ENCODE measurements around the gene ARHGAP27. TPM values are rescaled to one million over a fixed set of nuclear protein-coding genes. Genes with fewer than 3 reads are reported as not detected.
A peak's percentile ranks its signal among the peaks of the same experiment; 100 is the strongest.
"Not testable (repeated sequence)": the region's sequence is repeated elsewhere in the genome, so short reads cannot be mapped to it uniquely, and the experiment has no call there.

ARHGAP27 gene
- total and polyA plus RNA-seq, 2 experiments from 2014 or later: 5.6 to 17.7 TPM

DNA sequence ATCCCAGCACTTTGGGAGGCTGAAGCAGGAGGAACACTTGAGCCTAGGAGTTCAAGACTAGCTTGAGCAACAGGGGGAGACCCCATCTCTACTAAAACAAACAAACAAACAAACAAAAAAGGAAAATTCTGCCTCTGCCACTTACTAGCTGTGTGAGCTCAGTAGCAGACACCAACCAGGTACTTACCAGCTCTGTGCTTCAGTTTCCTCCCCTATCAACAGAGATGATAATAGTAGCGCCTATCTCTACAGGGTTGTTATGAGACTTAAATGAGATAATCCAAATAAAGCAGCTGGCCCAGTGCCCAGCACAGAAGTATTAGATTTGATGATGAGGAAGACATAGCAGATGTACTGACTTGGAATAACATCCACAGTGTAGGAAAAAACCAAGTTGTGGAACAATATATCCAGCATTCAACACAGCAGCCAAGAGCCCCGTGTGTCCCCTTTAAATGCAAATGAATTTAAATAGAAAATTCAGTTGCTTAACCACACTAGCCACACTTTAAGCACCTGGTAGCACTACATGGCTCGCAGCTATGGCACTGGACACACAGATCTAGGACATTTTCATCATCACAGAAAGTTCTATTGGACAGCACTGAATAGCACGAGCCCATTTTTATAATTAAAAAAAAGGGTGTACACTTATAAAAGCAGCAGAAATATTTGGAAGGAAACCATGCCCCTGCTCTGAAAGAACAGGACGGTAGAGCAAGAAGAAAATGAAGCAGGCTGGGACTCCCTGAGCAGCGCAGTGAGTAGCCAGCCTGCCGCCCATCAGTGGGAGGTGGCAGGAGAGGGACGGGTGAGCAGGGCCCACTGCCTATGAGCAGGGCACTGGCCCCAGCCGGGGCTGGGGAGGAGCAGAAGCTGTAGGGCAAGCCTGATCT, 19.9 kb upstream of the ARHGAP27 start:
- DNase-seq (ENCODE audit: low read depth in 1 of 2, low spot score in 1 of 2); H3K36me3 ChIP-seq; H3K9me3 ChIP-seq (ENCODE audit: low read depth); H3K4me1 ChIP-seq (ENCODE audit: low read depth); H3K27ac ChIP-seq; H3K4me3 ChIP-seq; H3K27me3 ChIP-seq: not testable (repeated sequence)

DNA sequence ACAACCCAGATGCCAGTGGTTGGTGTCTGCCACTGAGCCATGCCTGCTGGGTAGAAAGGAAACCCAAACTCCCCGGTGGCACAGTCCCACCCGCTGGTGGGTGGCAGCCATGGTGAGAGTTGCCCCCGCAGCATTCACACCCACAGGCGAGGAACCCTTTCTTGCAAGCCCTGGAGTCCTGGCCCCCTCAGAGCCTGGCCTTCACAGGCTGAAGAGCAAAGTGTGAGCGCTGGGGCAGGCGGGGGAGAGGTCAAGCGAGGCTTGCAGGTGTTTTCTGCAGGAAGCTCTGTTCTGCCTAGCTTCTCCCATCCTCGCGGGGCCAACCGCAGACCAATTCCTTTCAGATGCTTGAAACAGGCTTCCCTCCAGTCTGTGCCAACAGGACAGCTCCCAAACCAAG, 19.0 kb upstream of the ARHGAP27 start:
- H3K9me3 ChIP-seq (ENCODE audit: low read depth); H3K4me3 ChIP-seq; DNase-seq (ENCODE audit: low read depth in 1 of 2, low spot score in 1 of 2); H3K36me3 ChIP-seq; H3K4me1 ChIP-seq (ENCODE audit: low read depth); H3K27me3 ChIP-seq; H3K27ac ChIP-seq: not testable (repeated sequence)

DNA sequence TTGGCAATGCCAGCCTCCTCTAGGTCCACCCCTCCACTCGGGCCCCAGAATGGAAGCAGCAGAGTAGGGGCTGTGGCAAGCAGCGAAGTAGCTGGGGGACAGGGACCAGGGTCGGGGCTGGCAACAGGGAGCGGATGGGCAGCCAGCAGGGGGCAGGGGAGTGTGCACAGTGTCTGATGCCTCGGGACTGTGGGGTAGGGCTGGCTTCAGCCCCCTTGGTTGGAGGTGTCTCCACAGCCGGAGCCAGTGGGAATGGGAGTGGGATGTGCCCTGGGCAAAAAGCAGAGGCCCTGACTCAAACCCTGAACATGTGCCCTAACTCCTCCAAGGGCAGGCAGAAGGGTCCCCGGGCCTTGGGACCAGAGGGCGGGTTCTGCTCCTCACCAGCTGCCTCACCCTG, 18.5 kb upstream of the ARHGAP27 start:
- no peaks in the 10 kb centered on the region for H3K27me3 ChIP-seq
- no peaks in the 10 kb centered on the region for H3K36me3 ChIP-seq
- H3K9me3 ChIP-seq (ENCODE audit: low read depth): no peaks in the 10 kb centered on the region
- TF ChIP-seq, protein P1, sequence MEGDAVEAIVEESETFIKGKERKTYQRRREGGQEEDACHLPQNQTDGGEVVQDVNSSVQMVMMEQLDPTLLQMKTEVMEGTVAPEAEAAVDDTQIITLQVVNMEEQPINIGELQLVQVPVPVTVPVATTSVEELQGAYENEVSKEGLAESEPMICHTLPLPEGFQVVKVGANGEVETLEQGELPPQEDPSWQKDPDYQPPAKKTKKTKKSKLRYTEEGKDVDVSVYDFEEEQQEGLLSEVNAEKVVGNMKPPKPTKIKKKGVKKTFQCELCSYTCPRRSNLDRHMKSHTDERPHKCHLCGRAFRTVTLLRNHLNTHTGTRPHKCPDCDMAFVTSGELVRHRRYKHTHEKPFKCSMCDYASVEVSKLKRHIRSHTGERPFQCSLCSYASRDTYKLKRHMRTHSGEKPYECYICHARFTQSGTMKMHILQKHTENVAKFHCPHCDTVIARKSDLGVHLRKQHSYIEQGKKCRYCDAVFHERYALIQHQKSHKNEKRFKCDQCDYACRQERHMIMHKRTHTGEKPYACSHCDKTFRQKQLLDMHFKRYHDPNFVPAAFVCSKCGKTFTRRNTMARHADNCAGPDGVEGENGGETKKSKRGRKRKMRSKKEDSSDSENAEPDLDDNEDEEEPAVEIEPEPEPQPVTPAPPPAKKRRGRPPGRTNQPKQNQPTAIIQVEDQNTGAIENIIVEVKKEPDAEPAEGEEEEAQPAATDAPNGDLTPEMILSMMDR (IDR thresholded peaks at IDR 0.05; ENCODE audit: low read depth, low read length): no peak
- H3K4me1 ChIP-seq (ENCODE audit: low read depth): no peaks in the 10 kb centered on the region
- H3K27ac ChIP-seq: no peak overlapping the region
- no peak for DNase-seq (ENCODE audit: low read depth in 1 of 2, low spot score in 1 of 2)
- no peak overlapping the region for H3K4me3 ChIP-seq

DNA sequence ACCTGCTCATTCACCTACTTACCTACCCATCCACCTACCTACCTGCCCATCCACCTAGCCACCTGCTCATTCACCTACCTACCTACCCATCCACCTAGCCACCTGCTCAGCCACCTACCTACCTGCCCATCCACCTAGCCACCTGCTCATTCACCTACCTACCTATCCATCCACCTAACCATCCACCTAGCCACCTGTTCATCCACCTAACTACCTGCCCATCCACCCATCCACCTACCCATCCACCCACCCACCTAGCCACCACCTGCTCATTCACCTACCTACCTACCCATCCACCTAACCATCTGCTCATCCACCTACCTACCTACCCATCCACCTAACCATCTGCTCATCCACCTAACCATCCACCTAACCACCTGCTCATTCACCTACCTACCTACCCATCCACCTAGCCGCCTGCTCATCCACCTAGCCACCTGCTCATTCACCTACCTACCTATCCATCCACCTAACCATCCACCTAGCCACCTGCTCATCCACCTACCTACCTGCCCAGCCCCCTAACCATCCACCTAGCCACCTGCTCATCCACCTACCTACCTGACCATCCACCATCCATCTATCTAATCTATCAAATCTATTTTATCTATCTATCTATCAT, 17.1 kb upstream of the ARHGAP27 start:
- H3K27me3 ChIP-seq; H3K9me3 ChIP-seq (ENCODE audit: low read depth); H3K36me3 ChIP-seq; H3K4me3 ChIP-seq; H3K4me1 ChIP-seq (ENCODE audit: low read depth); DNase-seq (ENCODE audit: low read depth in 1 of 2, low spot score in 1 of 2); H3K27ac ChIP-seq: not testable (repeated sequence)

DNA sequence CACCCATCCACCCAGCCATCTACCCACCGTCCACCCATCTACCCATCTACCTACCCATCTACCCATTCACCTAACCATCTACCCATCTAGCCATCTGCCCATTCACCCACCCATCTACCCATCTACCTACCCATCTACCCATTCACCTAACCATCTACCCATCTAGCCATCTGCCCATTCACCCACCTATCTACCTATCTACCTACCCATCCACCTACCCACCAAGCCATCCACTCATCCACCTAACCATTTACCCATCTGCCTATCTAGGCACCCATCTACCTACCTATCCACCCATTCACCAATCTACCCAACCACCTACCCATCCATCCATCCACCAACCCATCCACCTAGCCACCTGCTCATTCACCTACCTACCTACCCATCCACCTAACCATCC, 16.6 kb upstream of the ARHGAP27 start:
- not testable (repeated sequence) for DNase-seq (ENCODE audit: low read depth in 1 of 2, low spot score in 1 of 2); H3K9me3 ChIP-seq (ENCODE audit: low read depth); H3K36me3 ChIP-seq; H3K4me3 ChIP-seq; H3K27me3 ChIP-seq; H3K4me1 ChIP-seq (ENCODE audit: low read depth); H3K27ac ChIP-seq

DNA sequence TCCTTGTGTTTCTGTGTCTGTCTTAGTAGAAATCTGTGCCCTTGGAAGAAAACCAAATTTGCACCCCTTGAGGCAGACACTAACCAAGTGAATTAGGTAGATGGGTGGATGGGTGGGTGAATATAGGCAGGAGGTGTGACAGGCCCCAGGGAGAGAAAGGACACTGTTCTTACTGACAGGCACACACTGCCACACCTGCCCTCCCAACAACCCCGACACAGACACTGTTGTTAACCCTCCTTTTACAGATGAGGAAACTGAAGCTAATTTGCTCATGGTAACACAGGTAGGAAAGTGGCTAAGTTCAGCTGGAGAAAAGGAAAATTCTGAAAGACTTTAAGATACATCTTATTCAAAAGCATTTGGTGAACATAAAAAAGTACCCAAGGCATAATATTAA, 15.8 kb upstream of the ARHGAP27 start:
- H3K9me3 ChIP-seq (ENCODE audit: low read depth); H3K36me3 ChIP-seq: not testable (repeated sequence)

DNA sequence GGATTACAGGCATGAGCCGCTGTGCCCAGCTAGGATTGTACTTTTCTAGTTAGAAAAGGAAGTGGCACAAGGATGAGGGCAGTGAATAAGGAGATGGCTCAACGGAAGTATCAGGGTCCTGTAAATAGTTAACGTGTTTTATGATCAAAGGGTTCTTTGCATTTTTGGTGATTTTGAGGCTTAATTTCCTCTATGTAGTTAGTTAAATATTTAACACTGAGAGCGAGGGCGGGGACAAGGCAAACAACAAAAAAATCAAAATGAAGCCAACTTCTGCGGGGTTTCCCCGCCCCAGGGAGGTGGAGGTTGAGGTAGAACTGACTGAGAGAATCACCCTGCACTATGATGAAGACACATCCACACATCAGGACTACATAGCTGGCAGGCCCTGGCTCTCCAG, 15.4 kb upstream of the ARHGAP27 start:
- not testable (repeated sequence) for H3K36me3 ChIP-seq; H3K4me1 ChIP-seq (ENCODE audit: low read depth); H3K27me3 ChIP-seq; H3K9me3 ChIP-seq (ENCODE audit: low read depth); H3K4me3 ChIP-seq; H3K27ac ChIP-seq; DNase-seq (ENCODE audit: low read depth in 1 of 2, low spot score in 1 of 2)

More for the DNA sequence above, 15.8 kb upstream of the ARHGAP27 start:
- not testable (repeated sequence) for H3K27ac ChIP-seq; H3K4me1 ChIP-seq (ENCODE audit: low read depth); DNase-seq (ENCODE audit: low read depth in 1 of 2, low spot score in 1 of 2); H3K4me3 ChIP-seq; H3K27me3 ChIP-seq

DNA sequence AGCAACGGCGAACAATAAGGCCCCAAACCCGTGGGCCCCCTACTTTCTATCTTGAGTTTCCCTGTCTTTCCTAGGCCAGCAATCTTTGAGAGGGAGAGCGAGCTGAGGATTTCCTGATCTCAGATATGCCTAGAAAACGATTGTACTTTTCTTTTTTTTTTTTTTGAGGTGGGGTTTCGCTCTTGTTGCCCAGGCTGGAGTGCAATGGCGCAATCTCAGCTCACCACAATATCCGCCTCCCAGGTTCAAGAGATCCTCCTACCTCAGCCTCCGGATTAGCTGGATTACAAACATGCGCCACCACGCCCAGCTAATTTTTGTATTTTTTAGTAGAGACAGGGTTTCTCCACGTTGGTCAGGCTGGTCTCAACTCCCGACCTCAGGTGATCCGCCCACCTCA, 15.0 kb upstream of the ARHGAP27 start:
- peak in 1 of 2 donors; percentile 41 for DNase-seq (ENCODE audit: low read depth in 1 of 2, low spot score in 1 of 2)
- H3K27me3 ChIP-seq; H3K36me3 ChIP-seq; H3K27ac ChIP-seq; H3K4me3 ChIP-seq; H3K4me1 ChIP-seq (ENCODE audit: low read depth); H3K9me3 ChIP-seq (ENCODE audit: low read depth): not testable (repeated sequence)

DNA sequence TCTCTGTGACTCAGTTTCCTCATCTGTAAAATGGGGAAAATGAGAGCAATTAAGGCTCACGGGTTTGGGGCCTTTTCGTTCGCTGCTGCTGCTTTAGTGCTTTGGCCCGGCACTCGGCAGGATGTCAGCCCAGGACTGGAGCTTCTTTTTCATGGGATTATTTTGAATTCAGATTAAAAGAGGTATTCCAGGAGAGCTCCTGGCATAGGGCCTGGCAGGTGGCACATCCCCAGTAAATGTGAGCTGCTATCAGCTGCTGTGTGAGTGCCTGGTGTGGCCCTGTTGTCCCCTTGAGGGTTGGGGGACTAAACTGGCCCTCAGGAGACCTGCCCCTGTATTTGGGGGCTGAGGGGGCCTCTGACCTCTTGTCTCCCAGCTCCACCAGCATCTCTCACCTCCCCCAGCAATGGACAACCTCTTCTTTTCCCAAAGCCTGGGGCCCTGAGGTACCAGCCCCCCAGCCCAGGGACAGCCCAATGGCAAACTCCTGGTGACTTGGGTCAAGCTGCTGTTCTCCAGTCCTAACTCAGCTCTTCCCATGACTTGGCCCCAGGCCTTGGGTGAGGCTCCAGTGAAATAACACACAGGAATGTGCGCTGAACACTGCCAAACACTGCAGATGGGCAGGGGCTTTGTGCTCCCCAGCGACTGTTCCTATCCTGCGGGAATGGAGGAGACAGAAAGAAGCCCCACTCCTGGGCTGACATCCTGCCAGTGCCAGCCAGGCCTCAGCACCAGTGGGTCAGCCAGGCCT, 14.4 kb upstream of the ARHGAP27 start:
- peak in 1 of 2 donors; percentile 46 for DNase-seq (ENCODE audit: low read depth in 1 of 2, low spot score in 1 of 2)
- H3K9me3 ChIP-seq (ENCODE audit: low read depth); H3K4me3 ChIP-seq; H3K4me1 ChIP-seq (ENCODE audit: low read depth); H3K27ac ChIP-seq; H3K36me3 ChIP-seq; H3K27me3 ChIP-seq: not testable (repeated sequence)

DNA sequence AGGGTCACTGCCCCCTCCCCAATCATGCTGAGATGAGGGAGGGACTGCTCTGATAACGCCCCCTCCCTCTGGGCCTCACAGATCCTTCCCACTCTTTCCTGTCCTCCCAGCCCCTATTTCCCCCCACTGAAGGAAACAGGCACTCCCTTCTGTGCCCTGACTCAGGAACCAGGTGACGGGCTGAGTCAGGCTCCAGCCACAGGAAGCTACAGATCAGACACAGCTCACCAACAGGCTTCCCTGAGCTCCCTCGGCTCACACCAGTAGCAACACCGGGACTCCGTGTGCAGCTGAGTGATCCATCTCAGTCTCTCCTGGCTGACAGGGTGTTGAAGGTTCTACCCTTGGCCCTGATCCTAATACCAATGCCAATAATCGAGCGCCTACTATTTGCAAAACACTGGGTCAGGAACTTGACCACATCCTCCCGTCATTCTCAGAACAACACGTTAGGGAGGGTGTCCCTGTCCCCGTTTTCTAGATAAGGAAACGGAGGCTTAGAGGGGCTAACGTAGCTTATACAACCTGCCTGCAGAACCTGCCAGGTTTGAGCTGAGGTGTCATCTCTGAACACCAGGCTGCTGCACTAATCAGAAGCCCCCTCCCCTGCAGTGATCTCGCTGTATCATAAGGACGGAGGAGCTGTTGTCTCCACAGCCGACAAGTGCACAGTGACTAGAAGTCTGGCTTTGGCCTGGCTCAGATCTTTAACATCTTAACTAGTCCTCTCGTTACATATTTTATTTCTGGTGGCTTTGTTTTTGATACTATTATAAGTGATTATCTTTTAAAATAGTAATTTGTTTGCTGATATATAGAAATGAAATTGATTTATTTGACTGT, 13.5 kb upstream of the ARHGAP27 start:
- peak in 1 of 2 donors; percentile 49 for DNase-seq (ENCODE audit: low read depth in 1 of 2, low spot score in 1 of 2)
- not testable (repeated sequence) for H3K9me3 ChIP-seq (ENCODE audit: low read depth); H3K4me1 ChIP-seq (ENCODE audit: low read depth); H3K27ac ChIP-seq; H3K27me3 ChIP-seq; H3K36me3 ChIP-seq; H3K4me3 ChIP-seq

DNA sequence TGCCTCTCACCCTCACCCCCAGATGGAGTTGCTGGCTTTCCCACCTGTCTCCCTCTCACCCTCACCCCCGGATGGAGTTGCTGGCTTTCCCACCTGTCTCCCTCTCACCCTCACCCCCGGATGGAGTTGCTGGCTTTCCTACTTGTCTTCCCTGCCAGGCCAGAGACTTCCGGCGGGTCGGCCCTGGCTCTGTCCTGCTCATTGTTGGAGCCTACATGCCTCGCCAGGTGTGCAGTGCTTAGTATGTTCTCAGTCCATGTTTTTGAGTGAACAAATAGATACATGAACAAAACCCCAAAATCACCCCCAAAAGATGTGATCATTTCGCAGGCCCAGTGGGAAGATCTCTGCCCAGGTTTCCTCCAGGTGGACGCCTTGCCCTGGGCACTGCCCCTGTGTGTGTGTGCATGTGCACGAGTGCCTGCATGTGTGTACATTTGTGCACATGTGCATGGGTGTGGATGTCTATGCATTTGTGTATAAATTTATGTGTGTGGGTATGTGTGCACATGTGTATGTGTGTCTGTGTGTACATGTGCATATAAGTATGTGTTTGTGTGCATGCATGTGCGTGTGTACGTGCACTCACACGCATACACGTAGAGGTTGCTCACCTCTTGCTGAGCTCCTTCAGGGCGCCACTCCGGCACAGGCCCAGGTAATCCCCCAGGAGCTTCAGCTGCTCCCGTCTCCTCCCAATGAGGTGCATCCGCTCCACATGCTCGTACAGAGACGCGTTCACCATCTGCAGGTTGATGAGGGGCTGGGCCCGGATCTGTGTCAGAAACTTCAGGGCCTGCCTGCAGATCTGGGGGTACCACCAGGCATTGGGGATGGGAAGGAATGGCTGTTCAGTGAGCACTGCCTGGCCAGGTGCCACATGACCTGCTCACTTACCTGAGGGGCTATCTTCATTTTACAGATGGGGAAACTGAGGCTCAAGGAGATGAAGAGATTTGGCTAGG, 12.5 kb upstream of the ARHGAP27 start:
- H3K36me3 ChIP-seq; H3K27ac ChIP-seq; H3K27me3 ChIP-seq; H3K4me1 ChIP-seq (ENCODE audit: low read depth); H3K4me3 ChIP-seq; DNase-seq (ENCODE audit: low read depth in 1 of 2, low spot score in 1 of 2); H3K9me3 ChIP-seq (ENCODE audit: low read depth): not testable (repeated sequence)
